GM12878 (cell line): ENCODE measurements around the gene EPHA5. TPM values are rescaled to one million over a fixed set of nuclear protein-coding genes. Genes with fewer than 3 reads are reported as not detected.

Experiments
- ATAC-seq: fragments of 200-7000 bp; cut with Tn5 transposase; 3 replicates; pipeline ENCODE4 v1.9.1; 2020; ENCODE audit warnings: mild to moderate bottlenecking, moderate library complexity
- BruUV-seq: library from RNA; stranded (reverse); fragments of 400-500 nt; replicated peaks from 2 replicates; lab custom pipeline; 2021; lab: Mats Ljungman, UMichigan
- CTCF ChIA-PET: fragments of 300-600 bp; sonication (Branson Sonifier 250); formaldehyde crosslinking; extraction: SDS; loops from one replicate; lab custom pipeline; 2021; ENCODE audit warnings: inconsistent platforms; lab: Yijun Ruan, JAX
- POLR2A ChIA-PET: fragments of 350-600 bp; formaldehyde crosslinking; extraction: SDS; loops from one replicate; lab custom pipeline; 2021; ENCODE audit warnings: inconsistent platforms; lab: Charles Lee
- RAD21 ChIA-PET: fragments of 300-600 bp; sonication (Branson Sonifier 250); formaldehyde crosslinking; loops from one replicate; lab custom pipeline; 2023; ENCODE audit warnings: antibody characterized with exemption; ENCODE audit not compliant: unreplicated experiment; lab: Charles Lee
- SMC1A ChIA-PET: fragments of 300-600 bp; sonication (Branson Sonifier 250); formaldehyde crosslinking; loops from one replicate; lab custom pipeline; 2023; ENCODE audit not compliant: unreplicated experiment, uncharacterized antibody; lab: Charles Lee
- DNase-seq: peaks from one replicate; pipeline ENCODE4 v3.0.0-alpha.2; 2011; ENCODE audit warnings: low read depth, low spot score
- FAIRE-seq: peaks from 3 replicates; lab custom pipeline; 2011; peaks lifted over from hg19 to GRCh38; lab: Jason Lieb, UNC
- H2AFZ ChIP-seq: 2 replicates; pipeline ENCODE4 v1.6.0; 2011; ENCODE audit warnings: low read depth, low read length, control low read depth; ENCODE audit not compliant: control insufficient read depth
- H3K27ac ChIP-seq: 2 replicates; pipeline ENCODE4 v1.5.1; 2011; ENCODE audit warnings: control low read depth; ENCODE audit not compliant: control insufficient read depth, insufficient read depth
- H3K27me3 ChIP-seq, 2 experiments: replicated peaks in 1 of 2; 2 replicates each; pipeline versions ENCODE4 v1.6.0 to v1.6.1; 2011; ENCODE audit warnings: low read length in 1 of 2; ENCODE audit not compliant: control insufficient read depth in 2 of 2, insufficient read depth in 2 of 2
- H3K36me3 ChIP-seq, 2 experiments: 2 replicates each; pipeline ENCODE4 v1.5.1; 2011; ENCODE audit warnings: low read length in 1 of 2; ENCODE audit not compliant: control insufficient read depth in 2 of 2, insufficient read depth in 2 of 2
- H3K4me1 ChIP-seq: 2 replicates; pipeline ENCODE4 v1.6.1; 2011; ENCODE audit warnings: mild to moderate bottlenecking, low read length, moderate library complexity, mixed read lengths; ENCODE audit not compliant: control insufficient read depth, insufficient read depth
- H3K4me2 ChIP-seq: 2 replicates; pipeline ENCODE4 v1.6.0; 2011; ENCODE audit warnings: control low read depth; ENCODE audit not compliant: control insufficient read depth, insufficient read depth
- H3K4me3 ChIP-seq: fragments of 200-600 bp; sonication (generic); 2 replicates; pipeline ENCODE4 v1.5.1; 2016
- H3K79me2 ChIP-seq: 2 replicates; pipeline ENCODE4 v1.6.0; 2011; ENCODE audit warnings: low read length; ENCODE audit not compliant: control insufficient read depth, insufficient read depth
- H3K9ac ChIP-seq: 2 replicates; pipeline ENCODE4 v1.8.0; 2011; ENCODE audit warnings: low read length, control low read depth, mixed read lengths; ENCODE audit not compliant: control insufficient read depth, insufficient read depth
- H3K9me3 ChIP-seq: replicated peaks from 3 replicates; pipeline ENCODE4 v1.5.1; 2011; ENCODE audit warnings: mild to moderate bottlenecking, low read length; ENCODE audit not compliant: control insufficient read depth, insufficient read depth
- H4K20me1 ChIP-seq: 2 replicates; pipeline ENCODE4 v1.6.0; 2011; ENCODE audit not compliant: control insufficient read depth, insufficient read depth
- BRCA1 ChIP-seq: IDR thresholded peaks from 2 replicates; pipeline ENCODE4 v1.6.1; 2011; ENCODE audit warnings: low read depth, low read length, improper control_type of control experiment
- CBX5 ChIP-seq: sonication (generic); IDR thresholded peaks from 2 replicates; pipeline ENCODE4 v1.6.1; 2016; ENCODE audit warnings: low read depth, moderate library complexity, mild to moderate bottlenecking, inconsistent platforms
- GATAD2B ChIP-seq: fragments of 450-650 bp; conservative IDR thresholded peaks from 2 replicates; pipeline ENCODE4 v1.6.1; 2017; ENCODE audit warnings: low read depth, mild to moderate bottlenecking, moderate library complexity
- RCOR1 ChIP-seq: conservative IDR thresholded peaks from 2 replicates; pipeline ENCODE4 v1.6.1; 2012; ENCODE audit warnings: low read depth, low read length, improper control_type of control experiment
- SIX5 ChIP-seq: IDR thresholded peaks from 2 replicates; pipeline ENCODE4 v1.6.1; 2011; ENCODE audit warnings: mild to moderate bottlenecking, low read depth, low read length, moderate library complexity; ENCODE audit not compliant: severe bottlenecking
- TCF3 ChIP-seq: IDR thresholded peaks from 2 replicates; pipeline ENCODE4 v1.6.1; 2012; ENCODE audit warnings: low read depth, mild to moderate bottlenecking, low read length, borderline replicate concordance; ENCODE audit not compliant: insufficient read depth
- WGBS: methylation state at CpG from one replicate; pipeline ENCODE4 v1.1.6; 2016; ENCODE audit warnings: low lambda C conversion rate; ENCODE audit not compliant: insufficient replicate concordance, insufficient coverage; ENCODE audit errors: missing lambda C conversion rate; 5-methylcytosine and 5-hydroxymethylcytosine counted together
- in situ Hi-C: fragments of 300-500 bp; cut with MboI; formaldehyde crosslinking; loops from 9 replicates; pipeline ENCODE4 v1.14.3; 2018; ENCODE audit warnings: mixed read lengths
- intact Hi-C: fragments of 100-400 bp; cut with micrococcal nuclease; formaldehyde crosslinking; loops from one replicate; pipeline ENCODE4 v1.14.2; 2022; ENCODE audit not compliant: unreplicated experiment
- polyA plus RNA-seq, 11 experiments: library from polyadenylated mRNA; depleted of rRNA in 4 of 11; unstranded in 6 of 11; stranded (reverse) in 5 of 11; fragments of >200 nt; fragmentation: Nextera tagmentation in 4 of 11; fragmentation: Illumina TruSeq in 1 of 11; extraction: Ambion mirVana in 4 of 11; extraction: Trizol in 1 of 11; gene quantifications; 1 replicate in 1 of 11; 2 replicates in 10 of 11; pipeline versions ENCODE4 v1.2.1 to v1.2.3, GENCODE V29; 2011 to 2016; ENCODE audit warnings: inconsistent platforms in 2 of 11, missing spikeins in 2 of 11, low read depth in 1 of 11
- total RNA-seq, 4 experiments: library from RNA; depleted of rRNA in 3 of 4; stranded (reverse); fragments of >200 nt in 3 of 4; fragmentation: Illumina TruSeq in 1 of 4; extraction: Trizol in 1 of 4; gene quantifications; 2 replicates each; pipeline versions ENCODE4 v1.2.1 to v1.2.3, GENCODE V29; 2013 to 2021
- TF ChIP-seq, protein P1 (sequence below): fragments of 450-650 bp; IDR thresholded peaks from 2 replicates; pipeline ENCODE4 v1.6.1; 2016; ENCODE audit warnings: mild to moderate bottlenecking
- TF ChIP-seq, protein P2 (sequence below): IDR thresholded peaks from 2 replicates; pipeline ENCODE4 v1.6.1; 2012; ENCODE audit warnings: mild to moderate bottlenecking, low read depth, low read length
- TF ChIP-seq, protein P3 (sequence below): fragments of 450-650 bp; IDR thresholded peaks from 2 replicates; pipeline ENCODE4 v1.6.1; 2017; ENCODE audit warnings: mild to moderate bottlenecking, low read depth, inconsistent platforms; ENCODE audit not compliant: poor library complexity, severe bottlenecking

EPHA5 gene
- total and polyA plus RNA-seq, 10 of the 15 experiments (the other 5 are each of a cell fraction or from before 2014, with no cell fraction given): not detected

DNA sequence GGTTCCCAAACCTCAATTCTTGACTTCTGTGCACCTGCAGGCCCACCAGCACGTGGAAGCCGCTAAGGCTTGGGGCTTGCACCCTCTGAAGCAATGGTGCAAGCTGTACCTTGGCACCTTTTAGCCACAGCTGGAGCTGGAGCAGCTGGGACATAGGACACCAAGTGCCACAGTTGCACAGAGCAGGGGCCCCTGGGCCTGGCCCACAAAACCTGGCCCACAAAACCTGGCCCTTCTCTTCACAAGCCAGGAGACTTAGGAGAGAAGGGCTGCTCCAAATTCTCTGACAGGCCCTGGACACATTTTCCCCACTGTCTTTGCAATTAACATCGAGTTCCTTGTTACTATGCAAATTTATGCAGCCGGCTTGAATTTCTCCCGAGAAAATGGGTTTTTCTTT, 197.8 kb downstream of the EPHA5 start:
- Histone ChIP-seq H3K4me2 (no peak overlapping the region), H3K9me3 (no peaks in the 10 kb centered on the region), H2AFZ (no peak overlapping the region), H4K20me1 (no peaks in the 10 kb centered on the region), H3K36me3 (no peaks in the 10 kb centered on the region), H3K27me3 (no peaks in the 10 kb centered on the region), H3K4me1 (no peaks in the 10 kb centered on the region), H3K9ac (no peak overlapping the region), H3K27ac (no peak overlapping the region), H3K79me2 (no peaks in the 10 kb centered on the region), H3K4me3 (no peak overlapping the region)
- CTCF ChIA-PET: no interaction called here
- no TSS peak for BruUV-seq
- no peak for DNase-seq
- intact Hi-C loops (no loop called here), in situ Hi-C loops (no loop called here)
- TF ChIP-seq CBX5 (no peak), SIX5 (no peak), GATAD2B (no peak), BRCA1 (no peak), RCOR1 (no peak), TCF3 (no peak)
- TF ChIP-seq, protein P1, sequence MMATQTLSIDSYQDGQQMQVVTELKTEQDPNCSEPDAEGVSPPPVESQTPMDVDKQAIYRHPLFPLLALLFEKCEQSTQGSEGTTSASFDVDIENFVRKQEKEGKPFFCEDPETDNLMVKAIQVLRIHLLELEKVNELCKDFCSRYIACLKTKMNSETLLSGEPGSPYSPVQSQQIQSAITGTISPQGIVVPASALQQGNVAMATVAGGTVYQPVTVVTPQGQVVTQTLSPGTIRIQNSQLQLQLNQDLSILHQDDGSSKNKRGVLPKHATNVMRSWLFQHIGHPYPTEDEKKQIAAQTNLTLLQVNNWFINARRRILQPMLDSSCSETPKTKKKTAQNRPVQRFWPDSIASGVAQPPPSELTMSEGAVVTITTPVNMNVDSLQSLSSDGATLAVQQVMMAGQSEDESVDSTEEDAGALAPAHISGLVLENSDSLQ: no peak
- TF ChIP-seq, protein P2, sequence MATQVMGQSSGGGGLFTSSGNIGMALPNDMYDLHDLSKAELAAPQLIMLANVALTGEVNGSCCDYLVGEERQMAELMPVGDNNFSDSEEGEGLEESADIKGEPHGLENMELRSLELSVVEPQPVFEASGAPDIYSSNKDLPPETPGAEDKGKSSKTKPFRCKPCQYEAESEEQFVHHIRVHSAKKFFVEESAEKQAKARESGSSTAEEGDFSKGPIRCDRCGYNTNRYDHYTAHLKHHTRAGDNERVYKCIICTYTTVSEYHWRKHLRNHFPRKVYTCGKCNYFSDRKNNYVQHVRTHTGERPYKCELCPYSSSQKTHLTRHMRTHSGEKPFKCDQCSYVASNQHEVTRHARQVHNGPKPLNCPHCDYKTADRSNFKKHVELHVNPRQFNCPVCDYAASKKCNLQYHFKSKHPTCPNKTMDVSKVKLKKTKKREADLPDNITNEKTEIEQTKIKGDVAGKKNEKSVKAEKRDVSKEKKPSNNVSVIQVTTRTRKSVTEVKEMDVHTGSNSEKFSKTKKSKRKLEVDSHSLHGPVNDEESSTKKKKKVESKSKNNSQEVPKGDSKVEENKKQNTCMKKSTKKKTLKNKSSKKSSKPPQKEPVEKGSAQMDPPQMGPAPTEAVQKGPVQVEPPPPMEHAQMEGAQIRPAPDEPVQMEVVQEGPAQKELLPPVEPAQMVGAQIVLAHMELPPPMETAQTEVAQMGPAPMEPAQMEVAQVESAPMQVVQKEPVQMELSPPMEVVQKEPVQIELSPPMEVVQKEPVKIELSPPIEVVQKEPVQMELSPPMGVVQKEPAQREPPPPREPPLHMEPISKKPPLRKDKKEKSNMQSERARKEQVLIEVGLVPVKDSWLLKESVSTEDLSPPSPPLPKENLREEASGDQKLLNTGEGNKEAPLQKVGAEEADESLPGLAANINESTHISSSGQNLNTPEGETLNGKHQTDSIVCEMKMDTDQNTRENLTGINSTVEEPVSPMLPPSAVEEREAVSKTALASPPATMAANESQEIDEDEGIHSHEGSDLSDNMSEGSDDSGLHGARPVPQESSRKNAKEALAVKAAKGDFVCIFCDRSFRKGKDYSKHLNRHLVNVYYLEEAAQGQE: no peak
- TF ChIP-seq, protein P3, sequence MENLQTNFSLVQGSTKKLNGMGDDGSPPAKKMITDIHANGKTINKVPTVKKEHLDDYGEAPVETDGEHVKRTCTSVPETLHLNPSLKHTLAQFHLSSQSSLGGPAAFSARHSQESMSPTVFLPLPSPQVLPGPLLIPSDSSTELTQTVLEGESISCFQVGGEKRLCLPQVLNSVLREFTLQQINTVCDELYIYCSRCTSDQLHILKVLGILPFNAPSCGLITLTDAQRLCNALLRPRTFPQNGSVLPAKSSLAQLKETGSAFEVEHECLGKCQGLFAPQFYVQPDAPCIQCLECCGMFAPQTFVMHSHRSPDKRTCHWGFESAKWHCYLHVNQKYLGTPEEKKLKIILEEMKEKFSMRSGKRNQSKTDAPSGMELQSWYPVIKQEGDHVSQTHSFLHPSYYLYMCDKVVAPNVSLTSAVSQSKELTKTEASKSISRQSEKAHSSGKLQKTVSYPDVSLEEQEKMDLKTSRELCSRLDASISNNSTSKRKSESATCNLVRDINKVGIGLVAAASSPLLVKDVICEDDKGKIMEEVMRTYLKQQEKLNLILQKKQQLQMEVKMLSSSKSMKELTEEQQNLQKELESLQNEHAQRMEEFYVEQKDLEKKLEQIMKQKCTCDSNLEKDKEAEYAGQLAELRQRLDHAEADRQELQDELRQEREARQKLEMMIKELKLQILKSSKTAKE: no peak
- SMC1A ChIA-PET: no interaction called here
- RAD21 ChIA-PET: no interaction called here
- no peak for FAIRE-seq
- POLR2A ChIA-PET: no interaction called here
- no peak for ATAC-seq
- 38% methylated on average over 5 of the region's 5 CpGs for WGBS
